AG04449 (cell line): ENCODE measurements around the gene TPCN2.

Source experiments
- CTCF ChIA-PET: fragments of 350-600 bp; formaldehyde crosslinking; extraction: SDS; loops from one replicate; lab custom pipeline; 2021; ENCODE audit warnings: antibody characterized with exemption; lab: Yijun Ruan, JAX
- POLR2A ChIA-PET: fragments of 400-600, 350-600 bp; formaldehyde crosslinking; extraction: SDS; loops from one replicate; lab custom pipeline; 2020; ENCODE audit warnings: antibody characterized with exemption, inconsistent platforms; lab: Yijun Ruan, JAX
- DNase-seq: peaks from one replicate; pipeline ENCODE4 v3.0.0-alpha.2; 2010; ENCODE audit warnings: low read depth, low spot score
- H3K4me3 ChIP-seq: 2 replicates; pipeline ENCODE4 v1.5.1; 2011; ENCODE audit warnings: low read depth, mild to moderate bottlenecking, control low read depth, low read length
- CTCF ChIP-seq: IDR thresholded peaks from one replicate; pipeline ENCODE4 v1.5.1; 2011; ENCODE audit warnings: mild to moderate bottlenecking, moderate library complexity, low read length, control low read depth, inconsistent platforms; ENCODE audit not compliant: insufficient read depth; ENCODE audit errors: missing control alignments

The TPCN2 gene

GRCh38 chr11:69048031-69048693 lies 570 bp upstream of the TPCN2 start:
- TF ChIP-seq CTCF, result no peak
- POLR2A ChIA-PET, result interaction anchor here (0.6 to 1.0 kb wide), 3 partner anchors 7 to 37 kb away, joined by 3 to 4 read pairs (median 3); no protein-coding TSS in a partner anchor
- H3K4me3 ChIP-seq, result peak overlapping the region; percentile 80
- CTCF ChIA-PET, result interaction anchor here (0.9 to 1.2 kb wide), 2 partner anchors 14 to 35 kb away, joined by 4 to 5 read pairs; partner anchors contain the start of gene MRGPRF
- DNase-seq, result no peak

GRCh38 chr11:69049490-69049867 lies 747 bp downstream of the TPCN2 start:
- CTCF ChIA-PET, result no interaction called here

GRCh38 chr11:69050592-69051380 lies 2.1 kb downstream of the TPCN2 start:
- CTCF ChIA-PET, result interaction anchor here (1.7 kb wide), 1 partner anchor 15 kb away, joined by 6 read pairs; no protein-coding TSS in a partner anchor
- TF ChIP-seq CTCF, result no peak
- POLR2A ChIA-PET, result no interaction called here
- DNase-seq, result no peak
- H3K4me3 ChIP-seq, result no peak overlapping the region

More at GRCh38 chr11:69049490-69049867, 747 bp downstream of the TPCN2 start:
- H3K4me3 ChIP-seq, result peak overlapping the region; percentile 80
- TF ChIP-seq CTCF, result no peak
- no peak for DNase-seq
- POLR2A ChIA-PET, result no interaction called here

- TF ChIP-seq CTCF, result no peak
- ChIA-PET POLR2A (interaction anchor here (0.6 kb wide), 1 partner anchor 41 kb away, joined by 3 read pairs; no protein-coding TSS in a partner anchor), CTCF (interaction anchor here (1.1 to 1.7 kb wide), 2 partner anchors 10 to 15 kb away, joined by 3 to 6 read pairs; no protein-coding TSS in a partner anchor)
- no peak for DNase-seq
- no peak overlapping the region for H3K4me3 ChIP-seq
Measured at GRCh38 chr11:69051381-69052342, 2.9 kb downstream of the TPCN2 start.

GRCh38 chr11:69052343-69053168 lies 3.8 kb downstream of the TPCN2 start:
- H3K4me3 ChIP-seq, result no peak overlapping the region
- TF ChIP-seq CTCF, result no peak
- ChIA-PET CTCF (interaction anchor here (1.1 to 1.7 kb wide), 2 partner anchors 11 to 14 kb away, joined by 3 to 6 read pairs; no protein-coding TSS in a partner anchor), POLR2A (interaction anchor here (0.6 kb wide), 1 partner anchor 42 kb away, joined by 3 read pairs; no protein-coding TSS in a partner anchor)
- DNase-seq, result no peak
